Nucleus accumbens (tissue), 56 donors: ENCODE data around the gene TM4SF18.
A peak's percentile ranks its signal among the peaks of the same experiment; 100 is the strongest.

Experiments
- DNase-seq, 56 donors: peaks; one replicate each; lab custom pipeline; 2025; lab: John Stamatoyannopoulos, UW

The TM4SF18 gene

DNA sequence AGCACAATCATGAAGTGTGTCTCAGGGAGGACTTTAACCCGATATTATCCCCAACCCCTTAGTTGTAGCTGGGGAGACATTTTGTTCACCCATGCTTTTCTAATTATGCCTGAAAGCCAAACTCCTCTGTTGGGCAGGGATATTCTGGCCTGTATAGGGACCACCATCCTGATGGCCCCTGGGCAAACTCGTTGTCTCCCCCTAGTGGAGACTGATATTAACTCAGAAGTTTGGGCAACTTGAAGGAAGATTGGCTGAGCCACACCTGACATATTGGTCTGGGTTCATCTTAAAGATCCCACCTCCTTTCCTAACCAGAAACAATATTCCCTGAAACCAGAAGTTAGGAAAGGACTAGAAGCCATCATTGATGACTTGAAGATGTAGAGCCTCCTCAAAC, 42.3 kb downstream of the TM4SF18 start:
- no peak for DNase-seq

GRCh38 chr3:149288655-149289054, 44.8 kb downstream of the TM4SF18 start:
- DNase-seq = no peak

DNA sequence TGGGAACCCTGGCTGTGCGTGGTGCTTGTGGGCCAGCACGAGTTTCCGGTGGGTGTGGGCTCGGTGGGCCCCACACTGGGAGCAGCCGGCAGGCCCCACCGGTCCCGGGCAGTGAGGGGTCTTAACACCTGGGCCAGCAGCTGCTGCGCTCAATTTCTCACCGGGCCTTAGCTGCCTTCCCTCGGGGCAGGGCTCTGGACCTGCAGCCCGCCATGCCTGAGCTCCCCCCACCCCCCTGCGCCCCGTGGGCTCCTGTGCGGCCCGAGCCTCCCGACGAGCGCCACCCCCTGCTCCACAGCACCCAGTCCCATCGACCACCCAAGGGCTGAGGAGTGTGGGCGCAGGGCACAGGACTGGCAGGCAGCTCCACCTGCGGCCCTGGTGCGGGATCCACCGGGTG, 49.4 kb downstream of the TM4SF18 start:
- no peak for DNase-seq

DNA sequence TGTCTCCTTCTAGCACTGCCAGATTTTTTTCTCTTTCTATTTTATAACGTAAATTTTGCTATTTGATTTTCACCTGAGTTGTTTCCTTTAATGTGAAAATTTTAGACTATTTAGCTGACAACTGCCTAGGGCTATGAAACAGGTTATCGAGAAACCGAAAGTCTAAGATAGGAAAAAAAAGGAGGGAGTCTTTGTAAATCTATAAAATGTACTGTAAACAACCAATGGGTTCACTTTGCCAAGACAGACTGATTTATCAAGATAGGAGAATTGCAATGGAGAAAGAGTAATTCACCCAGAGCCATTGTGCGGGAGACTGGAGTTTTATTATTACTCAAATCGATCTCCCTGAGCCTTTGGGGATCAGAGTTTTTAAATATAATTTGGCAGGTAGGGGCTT, 50.0 kb downstream of the TM4SF18 start:
- DNase-seq = no peak

DNA sequence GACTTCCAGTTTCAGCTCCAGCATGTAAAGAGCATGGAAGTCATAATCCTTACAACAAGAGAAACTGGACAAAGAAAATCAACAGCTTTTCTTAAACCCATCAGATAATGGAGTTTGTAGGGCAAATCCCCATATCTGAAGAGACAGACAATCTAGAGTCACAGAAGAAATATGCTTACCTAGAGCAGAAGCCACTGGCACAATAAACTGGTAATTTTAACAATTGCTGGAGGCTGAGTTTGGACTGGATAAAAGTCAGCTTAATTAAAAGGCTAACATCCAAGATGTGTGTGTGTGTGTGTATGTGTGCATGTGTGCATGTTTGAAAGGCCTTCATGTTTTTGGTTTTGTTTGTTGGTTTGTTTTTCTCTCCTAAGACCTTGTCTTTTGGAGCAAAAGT, 50.6 kb downstream of the TM4SF18 start:
- no peak for DNase-seq

GRCh38 chr3:149282322-149282721, 51.1 kb downstream of the TM4SF18 start:
- no peak for DNase-seq

- no peak for DNase-seq
Observed at GRCh38 chr3:149280671-149281349, 52.6 kb downstream of the TM4SF18 start.

- DNase-seq = no peak
Observed at GRCh38 chr3:149278911-149279310, 54.5 kb downstream of the TM4SF18 start.

GRCh38 chr3:149277331-149277813, 56.1 kb downstream of the TM4SF18 start:
- DNase-seq = no peak

DNA sequence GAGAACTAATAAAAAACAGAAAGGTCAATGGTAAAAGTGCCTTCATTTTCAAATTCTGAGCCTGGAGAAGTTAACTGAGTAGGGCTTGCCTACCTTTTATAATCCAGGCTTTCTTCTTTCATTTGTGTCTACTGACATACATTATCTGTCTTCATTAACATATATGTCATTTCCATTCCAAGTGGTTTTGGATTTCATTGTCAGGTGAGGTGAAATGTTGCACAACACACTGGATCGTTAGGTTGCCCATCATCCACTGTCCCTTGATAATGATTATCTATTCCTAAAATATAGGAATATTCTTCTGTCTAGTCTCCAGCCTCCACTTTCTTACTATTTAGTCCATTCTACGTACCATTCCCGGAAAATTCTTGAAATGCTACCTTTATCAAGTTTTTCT, 56.8 kb downstream of the TM4SF18 start:
- DNase-seq = no peak

- DNase-seq = no peak
Observed at GRCh38 chr3:149274220-149274619, 59.2 kb downstream of the TM4SF18 start.

GRCh38 chr3:149273096-149273751, 60.2 kb downstream of the TM4SF18 start:
- peak in 22 of 56 donors; percentile 2 to 60 (median 23) for DNase-seq

DNA sequence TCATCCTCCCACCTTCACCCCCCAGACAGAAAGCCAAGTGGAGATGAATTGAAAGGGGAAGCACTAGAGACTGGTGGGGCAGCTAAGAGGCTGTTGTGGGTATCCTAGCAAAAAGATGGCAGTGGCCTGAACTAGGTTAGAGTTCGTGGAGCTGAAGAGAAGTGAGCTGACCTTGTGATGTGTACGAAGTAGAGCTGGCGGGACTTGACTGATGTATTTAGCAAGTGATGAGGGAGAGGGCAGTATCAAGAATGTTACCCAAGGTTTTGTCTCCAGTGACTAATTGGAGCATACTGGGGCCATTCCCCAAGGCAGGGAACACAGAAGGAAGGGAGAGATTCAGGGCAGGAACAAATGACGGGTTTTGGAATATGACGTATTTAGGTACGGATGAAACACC, 61.8 kb downstream of the TM4SF18 start:
- no peak for DNase-seq

DNA sequence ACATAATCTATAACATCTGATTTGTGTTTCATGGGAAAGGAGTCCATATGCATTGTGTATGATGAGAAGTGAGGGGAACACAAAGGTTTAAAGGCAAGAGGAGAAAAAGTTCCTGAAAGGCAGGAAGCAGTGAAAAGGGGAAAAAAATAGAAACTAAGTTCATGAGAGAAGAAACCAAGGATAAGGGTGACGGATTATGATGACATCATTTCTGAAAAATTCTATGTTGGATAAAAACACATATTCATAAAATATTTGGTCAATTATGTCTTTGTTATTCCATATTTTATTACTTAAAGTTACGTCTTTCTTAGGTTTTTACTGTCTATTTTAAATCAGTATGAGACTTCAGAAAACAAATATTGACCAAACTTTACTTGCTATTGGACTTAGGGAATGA, 63.3 kb downstream of the TM4SF18 start:
- no peak for DNase-seq

DNA sequence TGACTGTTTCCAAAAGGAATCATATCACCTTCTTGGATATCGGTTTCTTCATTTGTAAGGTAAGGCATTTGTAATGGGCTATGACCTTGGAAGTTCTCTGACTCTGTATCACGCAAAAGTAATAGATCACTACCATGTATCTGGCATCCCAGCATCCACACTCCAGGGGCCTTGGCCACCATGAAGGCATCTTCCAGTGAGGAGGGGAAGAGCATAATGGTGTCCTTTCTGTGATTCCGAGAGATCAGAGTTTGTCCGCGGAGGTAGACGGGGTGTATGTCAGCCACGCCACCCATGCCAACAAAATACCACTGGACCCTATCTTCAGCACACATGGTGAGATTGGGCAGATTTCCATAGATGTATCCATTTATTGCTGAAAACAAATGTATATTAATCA, 63.7 kb downstream of the TM4SF18 start:
- no peak for DNase-seq
